Measurements from ENCODE around the gene CCDC110.

Gene CCDC110

GRCh38 chr4:185398618-185399017 is 72.9 kb downstream of the CCDC110 start:
- TF ChIP-seq ARNTL (CRISPR knock-in tag; IDR thresholded peaks at IDR 0.05; ENCODE audit: borderline replicate concordance, low read depth) (no peak), SNAI2 (CRISPR knock-in tag; IDR thresholded peaks at IDR 0.05) (no peak), RARB (CRISPR knock-in tag; IDR thresholded peaks at IDR 0.05) (no peak), GLIS3 (CRISPR knock-in tag; IDR thresholded peaks at IDR 0.05) (no peak)
- ATAC-seq, result no peak

DNA sequence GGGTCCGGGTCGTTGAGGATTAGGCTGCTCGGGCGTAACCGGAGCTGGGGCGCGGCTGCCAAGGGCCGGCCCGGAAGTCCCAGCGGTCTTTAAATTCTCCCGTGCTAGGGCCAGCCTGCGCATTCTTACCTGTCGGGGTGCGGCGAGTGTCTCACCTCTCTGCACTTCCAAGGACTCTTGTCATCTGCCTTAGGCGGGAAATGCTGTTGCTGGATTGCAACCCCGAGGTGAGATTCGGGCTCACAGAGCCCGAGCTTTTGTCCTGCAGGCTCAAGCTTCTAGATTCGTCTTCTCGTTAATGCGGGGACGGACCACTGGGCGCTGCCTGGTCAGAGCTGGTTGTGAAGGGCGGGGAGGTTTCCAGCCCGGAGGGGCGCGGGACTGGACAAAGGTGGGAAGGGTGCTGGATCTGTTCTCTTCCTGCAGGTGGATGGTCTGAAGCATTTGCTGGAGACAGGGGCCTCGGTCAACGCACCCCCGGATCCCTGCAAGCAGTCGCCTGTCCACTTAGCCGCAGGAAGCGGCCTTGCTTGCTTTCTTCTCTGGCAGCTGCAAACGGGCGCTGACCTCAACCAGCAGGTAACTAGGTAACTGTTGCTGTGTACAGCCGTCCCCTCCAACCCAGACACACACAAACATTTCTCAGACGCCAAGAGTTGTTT is 74.7 kb downstream of the CCDC110 start, which contains the start of gene ANKRD37:
Gene ANKRD37 (plus strand): TSS at position 118 of the 662 bp plus-strand sequence. CDS start 83 bp downstream, at position 201.
- TF ChIP-seq RARB (CRISPR knock-in tag; IDR thresholded peaks at IDR 0.05) (no peak), TSHZ2 (CRISPR knock-in tag; IDR thresholded peaks at IDR 0.05) (no peak), ISL1 (CRISPR knock-in tag; IDR thresholded peaks at IDR 0.05) (no peak), TOX (CRISPR knock-in tag; IDR thresholded peaks at IDR 0.05; ENCODE audit: borderline replicate concordance) (no peak), PPARA (CRISPR knock-in tag; IDR thresholded peaks at IDR 0.05; ENCODE audit: borderline replicate concordance) (no peak), POU6F1 (CRISPR knock-in tag; IDR thresholded peaks at IDR 0.05; ENCODE audit: borderline replicate concordance, low read depth) (no peak), BACH2 (CRISPR knock-in tag; IDR thresholded peaks at IDR 0.05; ENCODE audit: borderline replicate concordance) (no peak), ZNF70 (CRISPR knock-in tag; IDR thresholded peaks at IDR 0.05) (no peak)
- TF ChIP-seq, protein P1, sequence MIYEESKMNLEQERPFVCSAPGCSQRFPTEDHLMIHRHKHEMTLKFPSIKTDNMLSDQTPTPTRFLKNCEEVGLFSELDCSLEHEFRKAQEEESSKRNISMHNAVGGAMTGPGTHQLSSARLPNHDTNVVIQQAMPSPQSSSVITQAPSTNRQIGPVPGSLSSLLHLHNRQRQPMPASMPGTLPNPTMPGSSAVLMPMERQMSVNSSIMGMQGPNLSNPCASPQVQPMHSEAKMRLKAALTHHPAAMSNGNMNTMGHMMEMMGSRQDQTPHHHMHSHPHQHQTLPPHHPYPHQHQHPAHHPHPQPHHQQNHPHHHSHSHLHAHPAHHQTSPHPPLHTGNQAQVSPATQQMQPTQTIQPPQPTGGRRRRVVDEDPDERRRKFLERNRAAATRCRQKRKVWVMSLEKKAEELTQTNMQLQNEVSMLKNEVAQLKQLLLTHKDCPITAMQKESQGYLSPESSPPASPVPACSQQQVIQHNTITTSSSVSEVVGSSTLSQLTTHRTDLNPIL (CRISPR knock-in tag; IDR thresholded peaks at IDR 0.05; ENCODE audit: low read depth), result no peak
- ATAC-seq, result peak; percentile 10

- peak; percentile 91 for ATAC-seq
- no peak for TF ChIP-seq ZNF70 (CRISPR knock-in tag; IDR thresholded peaks at IDR 0.05)
- TF ChIP-seq PPARA (CRISPR knock-in tag; IDR thresholded peaks at IDR 0.05; ENCODE audit: borderline replicate concordance), result no peak
- TF ChIP-seq TOX (CRISPR knock-in tag; IDR thresholded peaks at IDR 0.05; ENCODE audit: borderline replicate concordance), result no peak
- TF ChIP-seq ISL1 (CRISPR knock-in tag; IDR thresholded peaks at IDR 0.05), result no peak; the same call in 1 of the 2 replicates
- peak; percentile 7; the same call in 1 of the 2 replicates for TF ChIP-seq GLIS3 (CRISPR knock-in tag; IDR thresholded peaks at IDR 0.05)
- no peak for TF ChIP-seq TCF4 (CRISPR knock-in tag; IDR thresholded peaks at IDR 0.05; ENCODE audit: borderline replicate concordance)
- peak; percentile 77; the same call in 1 of the 2 replicates for TF ChIP-seq POU6F1 (CRISPR knock-in tag; IDR thresholded peaks at IDR 0.05; ENCODE audit: borderline replicate concordance, low read depth)
- TF ChIP-seq BACH2 (CRISPR knock-in tag; IDR thresholded peaks at IDR 0.05; ENCODE audit: borderline replicate concordance), result no peak
- 0 out of 2 replicates have a peak, but pooled peaks have one; percentile 77 for TF ChIP-seq SNAI2 (CRISPR knock-in tag; IDR thresholded peaks at IDR 0.05)
- no peak for TF ChIP-seq CSRNP3 (CRISPR knock-in tag; IDR thresholded peaks at IDR 0.05)
- TF ChIP-seq ESRRG (CRISPR knock-in tag; IDR thresholded peaks at IDR 0.05), result no peak
- TF ChIP-seq ZNF8 (CRISPR knock-in tag; IDR thresholded peaks at IDR 0.05), result no peak
- 0 out of 2 replicates have a peak, but pooled peaks have one; percentile 52 for TF ChIP-seq CSDC2 (CRISPR knock-in tag; IDR thresholded peaks at IDR 0.05)
- 0 out of 2 replicates have a peak, but pooled peaks have one; percentile 36 for TF ChIP-seq ZNF565 (CRISPR knock-in tag; conservative IDR thresholded peaks at IDR 0.05; ENCODE audit: low read depth)
- no peak; the same call in 1 of the 2 replicates for TF ChIP-seq PATZ1 (CRISPR knock-in tag; IDR thresholded peaks at IDR 0.05; ENCODE audit: borderline replicate concordance)
- TF ChIP-seq TSHZ2 (CRISPR knock-in tag; IDR thresholded peaks at IDR 0.05), result peak; percentile 83
- TF ChIP-seq RARB (CRISPR knock-in tag; IDR thresholded peaks at IDR 0.05), result no peak
- peak; percentile 81 for TF ChIP-seq ZFP3 (CRISPR knock-in tag; IDR thresholded peaks at IDR 0.05)
Observed at GRCh38 chr4:185395956-185396723, 75.4 kb downstream of the CCDC110 start.
